SK-N-SH (cell line): ENCODE measurements around the gene BTBD3. TPM values are rescaled to one million over a fixed set of nuclear protein-coding genes. Genes with fewer than 3 reads are reported as not detected.

Experiments
- CTCF ChIA-PET: fragments of 300-600, 350-600 bp; formaldehyde crosslinking; extraction: SDS; loops from one replicate; lab custom pipeline; 2021; lab: Yijun Ruan, JAX
- POLR2A ChIA-PET: fragments of 350-600 bp; sonication (Branson Sonifier 250); formaldehyde crosslinking; extraction: SDS; loops from one replicate; lab custom pipeline; 2020; ENCODE audit warnings: antibody characterized with exemption, inconsistent platforms; lab: Yijun Ruan, JAX
- DNase-seq: peaks from one replicate; pipeline ENCODE4 v3.0.0; 2012
- H2AFZ ChIP-seq: fragments of 200-600 bp; sonication (generic); 2 replicates; pipeline ENCODE4 v1.8.1; 2016; ENCODE audit warnings: antibody characterized with exemption, mild to moderate bottlenecking, low read depth
- H3F3A ChIP-seq: fragments of 200-600 bp; sonication (generic); replicated peaks from 2 replicates; pipeline ENCODE3; 2016; ENCODE audit warnings: antibody characterized with exemption, mild to moderate bottlenecking; ENCODE audit not compliant: insufficient read depth
- H3K27ac ChIP-seq, 2 experiments: fragments of 200-500 bp in 1 of 2; fragments of 200-600 bp in 1 of 2; sonication (Bioruptor generic) in 1 of 2; sonication (generic), shearing (Covaris generic) in 1 of 2; 2 replicates each; pipeline versions ENCODE4 v1.5.1 to v1.6.1; 2014 to 2016; ENCODE audit warnings: low read depth in 2 of 2, inconsistent platforms in 1 of 2, low read length in 1 of 2, mild to moderate bottlenecking in 1 of 2, mixed read lengths in 1 of 2
- H3K27me3 ChIP-seq: fragments of 200-600 bp; sonication (generic), shearing (Covaris generic); 2 replicates; pipeline ENCODE4 v1.6.1; 2016; ENCODE audit warnings: mixed run types; ENCODE audit not compliant: insufficient read depth
- H3K36me3 ChIP-seq, 2 experiments: fragments of 200-500 bp in 1 of 2; fragments of 200-600 bp in 1 of 2; sonication (Bioruptor generic) in 1 of 2; sonication (generic) in 1 of 2; replicated peaks in 1 of 2; 2 replicates each; pipeline versions ENCODE3 to v1.5.1; 2014 to 2016; ENCODE audit warnings: low read length in 1 of 2, mild to moderate bottlenecking in 1 of 2; ENCODE audit not compliant: insufficient read depth in 2 of 2, control insufficient read depth in 1 of 2
- H3K4me1 ChIP-seq, 2 experiments: fragments of 200-500 bp in 1 of 2; fragments of 200-600 bp in 1 of 2; sonication (Bioruptor generic) in 1 of 2; sonication (generic), shearing (Covaris generic) in 1 of 2; 2 replicates each; pipeline versions ENCODE4 v1.5.1 to v1.6.1; 2014 to 2016; ENCODE audit warnings: low read depth in 1 of 2, low read length in 1 of 2, mixed run types in 1 of 2; ENCODE audit not compliant: insufficient read depth in 2 of 2, control insufficient read depth in 1 of 2
- H3K4me2 ChIP-seq: fragments of 200-600 bp; sonication (generic), shearing (Covaris generic); 2 replicates; pipeline ENCODE4 v1.6.1; 2017; ENCODE audit warnings: mixed run types
- H3K4me3 ChIP-seq, 2 experiments: fragments of 200-500 bp in 1 of 2; fragments of 200-600 bp in 1 of 2; sonication (Bioruptor generic) in 1 of 2; sonication (generic), shearing (Covaris generic) in 1 of 2; 2 replicates each; pipeline versions ENCODE4 v1.5.1 to v1.8.1; 2014 to 2016; ENCODE audit warnings: low read depth in 2 of 2, inconsistent platforms in 1 of 2, low read length in 1 of 2, mild to moderate bottlenecking in 1 of 2, mixed read lengths in 1 of 2, moderate library complexity in 1 of 2
- H3K79me2 ChIP-seq: fragments of 200-600 bp; sonication (generic); 2 replicates; pipeline ENCODE4 v1.8.1; 2017; ENCODE audit warnings: mild to moderate bottlenecking; ENCODE audit not compliant: insufficient read depth
- H3K9ac ChIP-seq: fragments of 200-600 bp; sonication (generic); 2 replicates; pipeline ENCODE4 v1.6.1; 2017; ENCODE audit warnings: mixed run types
- H3K9me2 ChIP-seq: fragments of 200-600 bp; sonication (generic); 2 replicates; pipeline ENCODE4 v1.6.1; 2017; ENCODE audit warnings: mixed run types
- H3K9me3 ChIP-seq: fragments of 200-600 bp; sonication (generic); 2 replicates; pipeline ENCODE4 v1.6.1; 2017; ENCODE audit warnings: mixed run types, mild to moderate bottlenecking, moderate library complexity
- H4K20me1 ChIP-seq: fragments of 200-600 bp; sonication (generic); 2 replicates; pipeline ENCODE4 v1.6.1; 2017; ENCODE audit warnings: mild to moderate bottlenecking, mixed run types; ENCODE audit not compliant: insufficient read depth
- ELF1 ChIP-seq: IDR thresholded peaks from 2 replicates; pipeline ENCODE4 v1.4.0; 2012
- EP300 ChIP-seq, 2 experiments: IDR thresholded peaks; 2 replicates each; pipeline versions ENCODE4 v1.4.0 to v1.6.1; 2012; ENCODE audit warnings: borderline replicate concordance in 1 of 2, low read depth in 1 of 2, low read length in 1 of 2
- FOSL2 ChIP-seq: IDR thresholded peaks from 2 replicates; pipeline ENCODE4 v1.4.0; 2012; ENCODE audit warnings: low read depth, mild to moderate bottlenecking, moderate library complexity, borderline replicate concordance
- FOXM1 ChIP-seq: IDR thresholded peaks from 2 replicates; pipeline ENCODE4 v1.4.0; 2012; ENCODE audit warnings: low read depth, mild to moderate bottlenecking
- GABPA ChIP-seq: IDR thresholded peaks from 2 replicates; pipeline ENCODE4 v1.4.0; 2012; ENCODE audit warnings: low read depth, mild to moderate bottlenecking
- GATA2 ChIP-seq: sonication (generic); formaldehyde crosslinking; IDR thresholded peaks from 2 replicates; pipeline ENCODE4 v1.5.0; 2020; ENCODE audit warnings: mild to moderate bottlenecking, missing genetic modification reagents
- IRF3 ChIP-seq: fragments of 150-350 bp; IDR thresholded peaks from 2 replicates; pipeline ENCODE4 v1.6.1; 2016; ENCODE audit warnings: mild to moderate bottlenecking, low read depth, low read length
- JUND ChIP-seq: IDR thresholded peaks from 2 replicates; pipeline ENCODE4 v1.4.0; 2012
- MAX ChIP-seq: IDR thresholded peaks from 2 replicates; pipeline ENCODE4 v1.4.0; 2012; ENCODE audit warnings: low read depth
- PBX3 ChIP-seq: IDR thresholded peaks from 2 replicates; pipeline ENCODE4; 2012
- POLR2AphosphoS5 ChIP-seq: IDR thresholded peaks from 2 replicates; pipeline ENCODE4 v1.6.1; 2012; ENCODE audit warnings: low read depth, low read length
- RAD21 ChIP-seq: IDR thresholded peaks from 2 replicates; pipeline ENCODE4 v1.6.1; 2012; ENCODE audit warnings: mild to moderate bottlenecking, low read length
- RCOR1 ChIP-seq: fragments of 150-350 bp; IDR thresholded peaks from 2 replicates; pipeline ENCODE4 v1.6.1; 2017; ENCODE audit warnings: antibody characterized with exemption, low read length
- RXRA ChIP-seq: IDR thresholded peaks from 2 replicates; pipeline ENCODE4 v1.4.0; 2012; ENCODE audit warnings: low read depth, mild to moderate bottlenecking, borderline replicate concordance
- SIN3A ChIP-seq: IDR thresholded peaks from 2 replicates; pipeline ENCODE4 v1.6.1; 2012; ENCODE audit warnings: low read depth, mild to moderate bottlenecking, low read length, moderate library complexity, borderline replicate concordance
- SMC3 ChIP-seq: IDR thresholded peaks from 2 replicates; pipeline ENCODE4 v1.6.1; 2012; ENCODE audit warnings: low read depth, low read length, improper control_type of control experiment
- TAF1 ChIP-seq: IDR thresholded peaks from 2 replicates; pipeline ENCODE4 v1.6.1; 2012; ENCODE audit warnings: low read depth, mild to moderate bottlenecking, low read length, moderate library complexity, borderline replicate concordance
- USF1 ChIP-seq: IDR thresholded peaks from 2 replicates; pipeline ENCODE4 v1.4.0; 2012; ENCODE audit warnings: low read depth, borderline replicate concordance
- YY1 ChIP-seq: IDR thresholded peaks from 2 replicates; pipeline ENCODE4 v1.4.0; 2012; ENCODE audit warnings: low read depth, mild to moderate bottlenecking
- ZBTB33 ChIP-seq: IDR thresholded peaks from 2 replicates; pipeline ENCODE4 v1.4.0; 2012; ENCODE audit warnings: low read depth, borderline replicate concordance
- WGBS: methylation state at CpG from one replicate; pipeline ENCODE4 v1.1.6; 2017; ENCODE audit warnings: low lambda C conversion rate; 5-methylcytosine and 5-hydroxymethylcytosine counted together
- polyA plus RNA-seq, 3 experiments: library from polyadenylated mRNA; depleted of rRNA; stranded (reverse); fragments of >200 nt; gene quantifications; 2 replicates each; pipeline ENCODE4 v1.2.3, GENCODE V29; 2012

Gene BTBD3
- polyA plus RNA-seq, 1 of the 3 experiments (the other 2 are of a cell fraction): 10.2 TPM

GRCh38 chr20:11965602-11966001 lies 47.9 kb downstream of the BTBD3 start:
- ChIA-PET POLR2A (no interaction called here), CTCF (interaction anchor here (0.9 kb wide), 1 partner anchor 9 kb away, joined by 3 read pairs; no protein-coding TSS in a partner anchor)
- no peak for TF ChIP-seq FOXM1
- no peak for TF ChIP-seq SIN3A
- no peak for TF ChIP-seq GATA2 (CRISPR knock-in tag)
- TF ChIP-seq ZBTB33: no peak
- no peak for TF ChIP-seq POLR2AphosphoS5
- TF ChIP-seq FOSL2: no peak
- no peak for TF ChIP-seq SMC3
- no peak for TF ChIP-seq IRF3
- TF ChIP-seq MAX: no peak
- TF ChIP-seq ELF1: no peak
- no peak for TF ChIP-seq JUND
- no peak for TF ChIP-seq EP300 (IDR thresholded peaks at IDR 0.05; ENCODE audit: borderline replicate concordance in 1 of 2, low read depth in 1 of 2, low read length in 1 of 2)
- TF ChIP-seq YY1: no peak
- TF ChIP-seq RCOR1: no peak
- no peak for TF ChIP-seq USF1
- no peak for TF ChIP-seq TAF1
- TF ChIP-seq GABPA: no peak
- no peak for TF ChIP-seq PBX3
- TF ChIP-seq RXRA: no peak
- TF ChIP-seq RAD21: no peak
- DNase-seq: no peak
- H3K9ac ChIP-seq: no peak overlapping the region
- H3K9me2 ChIP-seq: no peaks in the 10 kb centered on the region
- H3K4me2 ChIP-seq: no peak overlapping the region
- no peaks in the 10 kb centered on the region for H3F3A ChIP-seq
- no peak overlapping the region for H3K4me3 ChIP-seq
- H3K4me1 ChIP-seq: no peaks in the 10 kb centered on the region
- H3K36me3 ChIP-seq: no peaks in the 10 kb centered on the region
- H3K79me2 ChIP-seq: no peaks in the 10 kb centered on the region
- 0% methylated on average over 1 of the region's 1 CpG for WGBS
- H3K9me3 ChIP-seq: no peaks in the 10 kb centered on the region
- no peak overlapping the region for H3K27ac ChIP-seq
- no peaks in the 10 kb centered on the region for H3K27me3 ChIP-seq
- no peak overlapping the region for H2AFZ ChIP-seq
- no peaks in the 10 kb centered on the region for H4K20me1 ChIP-seq
